ENCODE results near the gene SLC39A6.
"Not testable (repeated sequence)": the region's sequence is repeated elsewhere in the genome, so short reads cannot be mapped to it uniquely, and the experiment has no call there.

Gene SLC39A6

DNA sequence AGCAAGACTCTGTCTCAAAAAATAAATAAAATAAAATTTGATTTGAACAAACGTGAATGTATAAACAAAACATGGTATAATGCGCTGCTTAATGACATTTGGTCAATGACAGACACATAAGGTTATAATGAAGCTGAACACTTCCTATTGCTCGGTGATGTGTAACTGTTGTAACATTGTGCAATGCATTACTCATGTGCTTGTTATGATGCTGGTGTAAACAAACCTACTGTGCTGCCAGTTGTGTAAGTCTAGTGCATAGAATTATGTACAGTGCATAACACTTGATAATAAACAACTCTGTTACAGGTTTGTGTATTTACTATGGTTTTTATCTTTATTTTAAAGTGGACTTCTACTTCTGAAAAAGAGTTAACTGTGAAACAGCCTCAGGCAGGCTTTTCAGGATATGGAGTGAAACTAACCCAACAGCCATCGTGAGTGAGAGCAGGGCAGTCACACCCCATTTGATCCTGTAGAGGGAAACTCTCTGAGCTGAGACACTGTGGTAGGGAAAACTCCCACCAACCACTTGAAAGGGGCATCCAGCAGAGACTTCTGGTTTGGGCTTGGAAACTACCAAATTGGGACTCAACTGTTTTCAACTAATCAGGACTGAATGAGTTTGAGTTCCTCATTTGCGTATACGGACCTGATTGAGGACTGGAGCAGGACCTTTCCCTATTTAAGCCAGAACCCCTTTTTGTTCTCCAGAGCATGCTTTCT, 53.1 kb downstream of the SLC39A6 start:
- H3K27ac ChIP-seq (ENCODE audit: low read length) = no peak overlapping the region
- H3K9me3 ChIP-seq (ENCODE audit: control insufficient read depth in 1 of 2, low read length in 2 of 2) = no peaks in the 10 kb centered on the region
- no peaks in the 10 kb centered on the region for H3K36me3 ChIP-seq (ENCODE audit: control insufficient read depth in 1 of 2, insufficient read depth in 2 of 2, low read length in 2 of 2)

DNA sequence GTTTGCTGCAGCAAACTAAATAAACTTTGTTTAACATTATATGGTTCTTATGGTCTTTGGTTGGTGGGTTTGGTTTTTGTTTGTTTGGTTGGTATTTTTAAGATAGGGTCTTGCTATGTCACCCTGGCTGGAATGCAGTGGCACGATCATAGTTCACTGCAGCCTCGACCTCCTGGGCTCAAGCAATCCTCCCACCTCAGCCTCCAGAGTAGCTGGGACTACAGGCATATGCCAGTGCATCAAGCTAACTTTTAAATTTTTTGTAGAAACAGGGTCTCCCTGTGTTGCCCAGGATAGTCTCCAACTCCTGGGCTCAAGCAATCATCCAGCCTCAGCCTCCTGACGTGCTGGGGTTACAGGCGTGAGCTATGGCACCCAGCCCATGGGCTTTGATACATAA, 54.7 kb downstream of the SLC39A6 start:
- no peaks in the 10 kb centered on the region for H3K36me3 ChIP-seq (ENCODE audit: control insufficient read depth in 1 of 2, insufficient read depth in 2 of 2, low read length in 2 of 2)
- no peak overlapping the region for H3K4me3 ChIP-seq (ENCODE audit: low read depth in 1 of 2, low read length in 2 of 2)
- no peaks in the 10 kb centered on the region for H3K27me3 ChIP-seq (ENCODE audit: low read depth, low read length)
- H3K4me1 ChIP-seq (ENCODE audit: control insufficient read depth in 1 of 2, insufficient read depth in 2 of 2, low read length in 2 of 2) = no peaks in the 10 kb centered on the region
- no peak overlapping the region for H3K27ac ChIP-seq (ENCODE audit: low read length)
- no peaks in the 10 kb centered on the region for H3K9me3 ChIP-seq (ENCODE audit: control insufficient read depth in 1 of 2, low read length in 2 of 2)

More for the DNA sequence above, 53.1 kb downstream of the SLC39A6 start:
- no peaks in the 10 kb centered on the region for H3K4me1 ChIP-seq (ENCODE audit: control insufficient read depth in 1 of 2, insufficient read depth in 2 of 2, low read length in 2 of 2)
- no peaks in the 10 kb centered on the region for H3K27me3 ChIP-seq (ENCODE audit: low read depth, low read length)
- H3K4me3 ChIP-seq (ENCODE audit: low read depth in 1 of 2, low read length in 2 of 2) = no peak overlapping the region

DNA sequence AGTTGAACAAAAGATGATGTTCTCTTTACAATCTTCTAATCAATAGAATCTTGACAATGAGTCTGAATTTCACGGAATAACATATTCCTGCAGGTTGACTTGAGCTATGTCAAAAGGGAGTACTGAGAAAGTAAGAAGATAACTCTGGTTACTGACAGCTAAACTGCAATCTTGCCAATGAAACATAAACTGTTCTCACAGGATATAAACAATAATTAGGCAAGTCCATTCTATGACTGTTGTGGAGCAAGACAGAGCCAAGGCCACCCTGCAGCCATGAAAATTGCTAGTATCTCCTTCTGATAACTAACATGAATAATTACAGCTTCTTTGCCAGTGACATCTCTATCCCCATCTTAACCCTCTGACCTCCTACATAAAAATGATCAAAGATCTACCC, 55.5 kb downstream of the SLC39A6 start:
- Histone ChIP-seq H3K27ac (ENCODE audit: low read length) (no peak overlapping the region), H3K9me3 (ENCODE audit: control insufficient read depth in 1 of 2, low read length in 2 of 2) (no peaks in the 10 kb centered on the region), H3K4me1 (ENCODE audit: control insufficient read depth in 1 of 2, insufficient read depth in 2 of 2, low read length in 2 of 2) (no peaks in the 10 kb centered on the region), H3K27me3 (ENCODE audit: low read depth, low read length) (no peaks in the 10 kb centered on the region), H3K4me3 (ENCODE audit: low read depth in 1 of 2, low read length in 2 of 2) (no peak overlapping the region), H3K36me3 (ENCODE audit: control insufficient read depth in 1 of 2, insufficient read depth in 2 of 2, low read length in 2 of 2) (no peaks in the 10 kb centered on the region)

DNA sequence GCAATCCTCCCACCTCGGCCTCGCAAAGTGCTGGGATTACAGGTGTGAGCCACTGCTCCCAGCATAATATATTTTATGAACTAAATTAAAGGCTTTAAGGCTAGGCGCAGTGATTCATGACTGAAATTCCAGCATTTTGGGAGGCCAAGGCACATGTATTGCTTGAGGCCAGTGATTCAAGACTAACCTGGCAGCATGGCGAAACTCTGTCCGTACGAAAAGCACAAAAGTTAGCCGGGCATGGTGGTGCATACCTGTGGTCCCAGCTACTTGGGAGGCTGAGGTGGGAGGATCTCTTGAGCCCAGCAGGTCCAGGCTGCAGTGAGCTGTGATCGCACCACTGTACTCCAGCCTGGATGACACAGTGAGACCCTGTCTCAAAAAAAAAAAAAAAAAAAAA, 56.7 kb downstream of the SLC39A6 start:
- H3K4me1 ChIP-seq (ENCODE audit: control insufficient read depth in 1 of 2, insufficient read depth in 2 of 2, low read length in 2 of 2); H3K9me3 ChIP-seq (ENCODE audit: control insufficient read depth in 1 of 2, low read length in 2 of 2); H3K27ac ChIP-seq (ENCODE audit: low read length): not testable (repeated sequence)

DNA sequence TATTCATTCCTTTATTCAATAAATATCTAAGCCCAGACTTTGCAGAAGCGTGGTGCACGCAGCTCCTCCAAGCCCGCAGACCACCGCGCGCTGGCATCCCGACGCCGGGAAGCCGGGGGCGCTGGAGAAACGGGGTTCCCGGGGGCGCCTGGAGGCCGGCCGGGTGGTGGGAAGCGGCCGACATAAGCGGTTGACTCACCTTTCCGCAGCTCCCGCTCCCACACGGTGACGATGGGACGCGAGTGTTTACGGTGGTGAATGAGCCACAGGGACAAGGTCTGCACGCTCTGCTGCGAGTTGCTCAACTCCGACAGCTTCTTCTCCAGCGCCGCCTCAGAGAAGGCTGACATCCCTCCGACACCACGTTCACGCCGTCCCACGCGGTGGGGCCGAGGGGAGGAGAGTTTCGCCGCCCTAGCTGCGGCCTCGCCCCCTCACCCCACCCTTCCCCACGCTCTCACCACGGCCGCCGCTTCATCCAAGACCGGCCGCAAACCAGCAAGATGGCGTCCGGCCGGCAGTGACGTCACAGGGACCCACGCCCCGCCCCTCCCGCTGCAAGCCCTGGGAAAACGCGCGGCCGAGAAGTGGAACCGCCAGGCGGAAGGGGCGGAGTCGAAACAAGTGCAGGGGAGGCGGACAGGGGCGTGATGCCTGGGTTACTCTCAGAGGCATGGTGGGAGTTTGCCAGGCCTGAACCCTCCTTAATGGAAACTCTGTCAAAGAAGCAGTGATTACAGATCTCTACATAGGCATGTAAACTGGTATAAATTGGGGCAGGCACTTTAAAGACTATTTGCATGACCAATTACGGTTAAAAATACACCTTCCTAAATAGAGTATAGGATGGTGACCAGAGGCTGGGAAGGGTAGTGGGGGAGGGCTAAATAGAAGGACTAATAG, 61.8 kb downstream of the SLC39A6 start, which contains the start of gene RPRD1A:
RPRD1A (minus strand) TSS at position 505 of the 903 bp plus-strand sequence; CDS start at position 350, 155 bp downstream.
- Histone ChIP-seq H3K4me1 (ENCODE audit: control insufficient read depth in 1 of 2, insufficient read depth in 2 of 2, low read length in 2 of 2) (peaks cover 8 to 17% of the 10 kb centered on the region in 2 donors), H3K4me3 (ENCODE audit: low read depth in 1 of 2, low read length in 2 of 2) (peak within 1 kb of the TSS; percentile 80 to 86), H3K27ac (ENCODE audit: low read length) (peak within 1 kb of the TSS; percentile 75)

More for the DNA sequence above, 56.7 kb downstream of the SLC39A6 start:
- H3K27me3 ChIP-seq (ENCODE audit: low read depth, low read length); H3K4me3 ChIP-seq (ENCODE audit: low read depth in 1 of 2, low read length in 2 of 2); H3K36me3 ChIP-seq (ENCODE audit: control insufficient read depth in 1 of 2, insufficient read depth in 2 of 2, low read length in 2 of 2): not testable (repeated sequence)

DNA sequence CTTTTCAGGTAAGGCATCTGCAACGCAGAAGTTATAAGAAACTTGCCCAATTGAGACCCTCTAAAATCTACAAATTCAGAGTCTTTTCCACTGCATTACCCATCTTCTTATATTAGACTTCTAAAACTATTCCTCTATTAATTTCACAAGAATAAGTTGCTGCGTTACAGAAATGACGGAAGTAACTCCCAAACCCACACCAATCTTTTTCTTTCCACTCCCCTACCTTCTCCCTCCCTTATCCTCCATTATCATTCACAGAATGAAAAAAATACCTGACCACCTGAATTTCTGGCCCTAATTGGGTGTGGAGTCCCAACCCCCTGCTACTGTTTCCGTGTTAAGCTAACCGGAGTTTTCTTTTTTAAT, 62.5 kb downstream of the SLC39A6 start:
- Histone ChIP-seq H3K36me3 (ENCODE audit: control insufficient read depth in 1 of 2, insufficient read depth in 2 of 2, low read length in 2 of 2) (no peaks in the 10 kb centered on the region), H3K9me3 (ENCODE audit: control insufficient read depth in 1 of 2, low read length in 2 of 2) (no peaks in the 10 kb centered on the region), H3K27ac (ENCODE audit: low read length) (peak overlapping the region; percentile 75), H3K4me3 (ENCODE audit: low read depth in 1 of 2, low read length in 2 of 2) (peak overlapping the region; percentile 80 to 86), H3K27me3 (ENCODE audit: low read depth, low read length) (no peaks in the 10 kb centered on the region), H3K4me1 (ENCODE audit: control insufficient read depth in 1 of 2, insufficient read depth in 2 of 2, low read length in 2 of 2) (peaks cover 8 to 17% of the 10 kb centered on the region in 2 donors)

More for the DNA sequence above, 61.8 kb downstream of the SLC39A6 start, which contains the start of gene RPRD1A:
- no peaks in the 10 kb centered on the region for H3K36me3 ChIP-seq (ENCODE audit: control insufficient read depth in 1 of 2, insufficient read depth in 2 of 2, low read length in 2 of 2)
- no peaks in the 10 kb centered on the region for H3K9me3 ChIP-seq (ENCODE audit: control insufficient read depth in 1 of 2, low read length in 2 of 2)
- no peaks in the 10 kb centered on the region for H3K27me3 ChIP-seq (ENCODE audit: low read depth, low read length)

DNA sequence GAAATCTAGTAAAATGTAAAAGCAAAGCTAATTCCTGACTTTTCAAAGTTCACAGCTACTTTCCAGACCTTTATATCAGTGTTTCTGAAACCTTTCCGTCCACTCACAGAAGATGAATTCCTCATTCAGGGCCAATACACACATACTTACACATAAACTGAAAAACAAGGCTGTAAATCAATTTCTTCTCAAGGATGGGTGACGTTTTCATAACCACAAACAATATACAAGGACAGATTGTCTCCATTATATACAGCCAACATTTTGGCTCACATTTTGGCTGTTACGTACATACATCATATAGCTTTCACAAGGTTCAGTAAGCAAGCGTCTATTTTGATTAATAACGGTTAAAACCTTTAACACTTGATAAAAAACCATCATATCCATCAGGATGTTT, 63.1 kb downstream of the SLC39A6 start:
- Histone ChIP-seq H3K27ac (ENCODE audit: low read length) (no peak overlapping the region), H3K4me3 (ENCODE audit: low read depth in 1 of 2, low read length in 2 of 2) (peak overlapping the region; percentile 80 to 86), H3K4me1 (ENCODE audit: control insufficient read depth in 1 of 2, insufficient read depth in 2 of 2, low read length in 2 of 2) (peaks cover 8 to 17% of the 10 kb centered on the region in 2 donors), H3K9me3 (ENCODE audit: control insufficient read depth in 1 of 2, low read length in 2 of 2) (no peaks in the 10 kb centered on the region), H3K36me3 (ENCODE audit: control insufficient read depth in 1 of 2, insufficient read depth in 2 of 2, low read length in 2 of 2) (no peaks in the 10 kb centered on the region), H3K27me3 (ENCODE audit: low read depth, low read length) (no peaks in the 10 kb centered on the region)

DNA sequence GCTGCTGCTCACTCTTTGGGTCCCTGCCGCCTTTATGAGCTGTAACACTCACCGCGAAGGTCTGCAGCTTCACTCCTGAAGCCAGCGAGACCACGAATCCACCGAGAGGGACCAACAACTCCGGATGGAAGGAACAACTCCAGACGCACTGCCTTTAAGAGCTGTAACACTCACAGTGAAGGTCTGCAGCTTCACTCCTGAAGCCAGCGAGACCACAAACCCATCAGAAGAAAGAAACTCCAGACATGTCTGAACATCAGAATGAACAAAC, 64.4 kb downstream of the SLC39A6 start:
- H3K4me3 ChIP-seq (ENCODE audit: low read depth in 1 of 2, low read length in 2 of 2); H3K9me3 ChIP-seq (ENCODE audit: control insufficient read depth in 1 of 2, low read length in 2 of 2); H3K36me3 ChIP-seq (ENCODE audit: control insufficient read depth in 1 of 2, insufficient read depth in 2 of 2, low read length in 2 of 2); H3K27ac ChIP-seq (ENCODE audit: low read length); H3K27me3 ChIP-seq (ENCODE audit: low read depth, low read length): not testable (repeated sequence)
- H3K4me1 ChIP-seq (ENCODE audit: control insufficient read depth in 1 of 2, insufficient read depth in 2 of 2, low read length in 2 of 2) = peaks cover 8 to 17% of the 10 kb centered on the region in 2 donors

DNA sequence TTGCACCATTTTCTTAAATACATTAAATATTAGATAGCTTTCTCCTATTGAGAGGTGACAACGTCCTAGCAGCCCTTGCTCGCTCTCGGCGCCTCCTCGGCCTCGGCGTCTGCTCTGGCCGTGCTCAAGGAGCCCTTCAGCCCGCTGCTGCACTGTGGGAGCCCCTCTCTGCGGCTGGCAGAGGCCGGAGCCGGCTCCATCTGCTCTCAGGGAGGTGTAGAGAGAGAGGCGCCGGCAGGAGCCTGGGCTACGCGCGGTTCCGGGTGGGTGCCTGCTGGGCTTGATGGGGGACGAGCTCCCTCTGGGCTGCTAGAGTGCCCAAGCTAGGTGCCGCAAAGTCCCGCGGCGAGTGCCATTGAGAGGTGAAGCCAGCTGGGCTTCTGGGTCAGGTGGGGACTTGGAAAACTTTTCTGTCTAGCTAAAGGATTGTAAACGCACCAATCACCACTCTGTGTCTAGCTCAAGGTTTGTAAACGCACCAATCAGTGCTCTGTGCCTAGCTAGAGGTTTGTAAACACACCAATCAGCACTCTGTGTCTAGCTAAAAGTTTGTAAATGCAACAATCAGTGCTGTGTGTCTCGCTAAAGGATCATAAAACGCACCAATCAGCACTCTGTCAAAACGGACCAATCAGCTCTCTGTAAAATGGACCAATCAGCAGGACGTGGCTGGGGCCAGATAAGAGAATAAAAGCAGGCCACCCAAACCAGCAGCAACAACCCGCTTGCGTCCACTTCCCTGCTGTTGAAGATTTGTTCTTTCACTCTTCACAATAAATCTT, 64.9 kb downstream of the SLC39A6 start:
- H3K27ac ChIP-seq (ENCODE audit: low read length) = no peak overlapping the region
- H3K36me3 ChIP-seq (ENCODE audit: control insufficient read depth in 1 of 2, insufficient read depth in 2 of 2, low read length in 2 of 2) = no peaks in the 10 kb centered on the region
- peaks cover 8 to 17% of the 10 kb centered on the region in 2 donors for H3K4me1 ChIP-seq (ENCODE audit: control insufficient read depth in 1 of 2, insufficient read depth in 2 of 2, low read length in 2 of 2)
- no peak overlapping the region for H3K4me3 ChIP-seq (ENCODE audit: low read depth in 1 of 2, low read length in 2 of 2)
- H3K9me3 ChIP-seq (ENCODE audit: control insufficient read depth in 1 of 2, low read length in 2 of 2) = no peaks in the 10 kb centered on the region
- no peaks in the 10 kb centered on the region for H3K27me3 ChIP-seq (ENCODE audit: low read depth, low read length)

DNA sequence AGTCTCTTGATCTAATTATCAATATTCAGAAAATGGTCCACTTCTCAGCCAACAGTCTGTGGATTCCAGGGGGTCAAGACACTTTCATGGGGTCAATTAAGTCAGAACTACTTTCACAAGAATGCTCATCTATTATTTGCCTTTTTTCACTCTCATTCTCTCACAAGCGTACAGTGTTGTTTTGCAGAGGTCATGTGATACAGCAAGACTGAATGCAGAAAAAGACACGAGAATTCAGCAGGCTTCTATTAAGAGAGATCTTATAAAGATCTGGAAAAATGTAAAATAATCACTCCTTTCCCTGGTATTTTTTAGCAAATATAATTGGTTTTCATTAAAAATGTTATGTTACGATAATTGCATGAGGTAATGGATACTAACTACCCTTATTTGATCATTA, 70.5 kb downstream of the SLC39A6 start:
- no peaks in the 10 kb centered on the region for H3K9me3 ChIP-seq (ENCODE audit: control insufficient read depth in 1 of 2, low read length in 2 of 2)
- peaks cover 0 to 4% of the 10 kb centered on the region in 2 donors for H3K4me1 ChIP-seq (ENCODE audit: control insufficient read depth in 1 of 2, insufficient read depth in 2 of 2, low read length in 2 of 2)
- H3K36me3 ChIP-seq (ENCODE audit: control insufficient read depth in 1 of 2, insufficient read depth in 2 of 2, low read length in 2 of 2) = no peaks in the 10 kb centered on the region
- H3K27me3 ChIP-seq (ENCODE audit: low read depth, low read length) = no peaks in the 10 kb centered on the region
- H3K27ac ChIP-seq (ENCODE audit: low read length) = no peak overlapping the region
- no peak overlapping the region for H3K4me3 ChIP-seq (ENCODE audit: low read depth in 1 of 2, low read length in 2 of 2)
